Esophagus squamous epithelium (tissue), 4 donors: ENCODE measurements around the gene AMFR.

Source experiments
- POLR2A ChIP-seq, 4 donors: fragments of 450-650 bp; IDR thresholded peaks; one replicate each; pipeline ENCODE4 v1.6.1; 2017; ENCODE audit warnings: antibody characterized with exemption in 4 of 4, mild to moderate bottlenecking in 4 of 4, moderate library complexity in 3 of 4
- TF ChIP-seq, protein P1 (sequence below), 6 experiments: fragments of 450-650 bp in 4 of 6; fragments of 200-600 bp in 2 of 6; sonication (generic) in 2 of 6; IDR thresholded peaks; one replicate each; pipeline ENCODE4 v1.5.1; 2016 to 2019; ENCODE audit warnings: antibody characterized with exemption in 6 of 6, mild to moderate bottlenecking in 4 of 6, moderate library complexity in 4 of 6

GRCh38 chr16:56413381-56413780 is 12.0 kb downstream of the AMFR start:
- no peak for TF ChIP-seq POLR2A (IDR thresholded peaks at IDR 0.05)
- TF ChIP-seq, protein P1, sequence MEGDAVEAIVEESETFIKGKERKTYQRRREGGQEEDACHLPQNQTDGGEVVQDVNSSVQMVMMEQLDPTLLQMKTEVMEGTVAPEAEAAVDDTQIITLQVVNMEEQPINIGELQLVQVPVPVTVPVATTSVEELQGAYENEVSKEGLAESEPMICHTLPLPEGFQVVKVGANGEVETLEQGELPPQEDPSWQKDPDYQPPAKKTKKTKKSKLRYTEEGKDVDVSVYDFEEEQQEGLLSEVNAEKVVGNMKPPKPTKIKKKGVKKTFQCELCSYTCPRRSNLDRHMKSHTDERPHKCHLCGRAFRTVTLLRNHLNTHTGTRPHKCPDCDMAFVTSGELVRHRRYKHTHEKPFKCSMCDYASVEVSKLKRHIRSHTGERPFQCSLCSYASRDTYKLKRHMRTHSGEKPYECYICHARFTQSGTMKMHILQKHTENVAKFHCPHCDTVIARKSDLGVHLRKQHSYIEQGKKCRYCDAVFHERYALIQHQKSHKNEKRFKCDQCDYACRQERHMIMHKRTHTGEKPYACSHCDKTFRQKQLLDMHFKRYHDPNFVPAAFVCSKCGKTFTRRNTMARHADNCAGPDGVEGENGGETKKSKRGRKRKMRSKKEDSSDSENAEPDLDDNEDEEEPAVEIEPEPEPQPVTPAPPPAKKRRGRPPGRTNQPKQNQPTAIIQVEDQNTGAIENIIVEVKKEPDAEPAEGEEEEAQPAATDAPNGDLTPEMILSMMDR (IDR thresholded peaks at IDR 0.05) = no peak
